ENCODE data around the gene PPP4R3B. TPM values are rescaled to one million over a fixed set of nuclear protein-coding genes. Genes with fewer than 3 reads are reported as not detected.
A peak's percentile ranks its signal among the peaks of the same experiment; 100 is the strongest.
"Not testable (repeated sequence)": the region's sequence is repeated elsewhere in the genome, so short reads cannot be mapped to it uniquely, and the experiment has no call there.

PPP4R3B gene
- polyA plus RNA-seq, 6 donors from 2014 or later = 43.2 to 73.6 (median 70.0) TPM

- Mint-ChIP-seq H3K27ac (peak overlapping the region in 3 of 6 donors; percentile 42 to 78 (median 55)), H3K4me3 (no peak overlapping the region), H3K4me1 (peaks cover 21 to 55% (median 42%) of the 10 kb centered on the region in 3 donors), H3K9me3 (no peaks in the 10 kb centered on the region), H3K27me3 (no peaks in the 10 kb centered on the region), H3K36me3 (peaks cover 0 to 5% of the 10 kb centered on the region in 2 donors)
- ATAC-seq (ENCODE audit: low read depth in 2 of 2) = no peak
- no peak for DNase-seq
Measured at GRCh38 chr2:55610954-55611743, 6.3 kb downstream of the PPP4R3B start.

GRCh38 chr2:55609938-55610578, 7.4 kb downstream of the PPP4R3B start:
- Mint-ChIP-seq H3K27ac (peak overlapping the region in 1 of 6 donors; percentile 55), H3K9me3 (no peaks in the 10 kb centered on the region), H3K4me3 (no peak overlapping the region), H3K4me1 (peaks cover 21 to 47% (median 36%) of the 10 kb centered on the region in 3 donors), H3K27me3 (no peaks in the 10 kb centered on the region), H3K36me3 (peaks cover 0 to 5% of the 10 kb centered on the region in 2 donors)
- DNase-seq (no peak), ATAC-seq (ENCODE audit: low read depth in 2 of 2) (no peak)

- Mint-ChIP-seq H3K27me3 (no peaks in the 10 kb centered on the region), H3K9me3 (no peaks in the 10 kb centered on the region), H3K27ac (peak overlapping the region in 1 of 6 donors; percentile 43), H3K4me3 (no peak overlapping the region), H3K4me1 (peaks cover 18 to 51% (median 38%) of the 10 kb centered on the region in 3 donors), H3K36me3 (peaks cover 0 to 5% of the 10 kb centered on the region in 2 donors)
- no peak for DNase-seq
- no peak for ATAC-seq (ENCODE audit: low read depth in 2 of 2)
Measured at GRCh38 chr2:55609193-55609794, 8.1 kb downstream of the PPP4R3B start.

GRCh38 chr2:55607717-55608116, 9.7 kb downstream of the PPP4R3B start:
- Mint-ChIP-seq H3K4me3 (no peak overlapping the region), H3K9me3 (no peaks in the 10 kb centered on the region), H3K27ac (no peak overlapping the region), H3K4me1 (peaks cover 16 to 46% (median 37%) of the 10 kb centered on the region in 3 donors), H3K27me3 (no peaks in the 10 kb centered on the region), H3K36me3 (peaks cover 0 to 5% of the 10 kb centered on the region in 2 donors)
- no peak for ATAC-seq (ENCODE audit: low read depth in 2 of 2)
- no peak for DNase-seq

- Mint-ChIP-seq H3K4me3 (no peak overlapping the region), H3K4me1 (peaks cover 17 to 43% (median 39%) of the 10 kb centered on the region in 3 donors), H3K27ac (peak overlapping the region in 1 of 6 donors; percentile 47)
Measured at GRCh38 chr2:55604027-55604565, 13.3 kb downstream of the PPP4R3B start.

GRCh38 chr2:55601849-55602248, 15.6 kb downstream of the PPP4R3B start:
- Mint-ChIP-seq H3K4me1 (peaks cover 9 to 30% (median 29%) of the 10 kb centered on the region in 3 donors), H3K4me3 (no peak overlapping the region), H3K27ac (peak overlapping the region in 3 of 6 donors; percentile 13 to 30 (median 20)), H3K9me3 (no peaks in the 10 kb centered on the region), H3K27me3 (no peaks in the 10 kb centered on the region), H3K36me3 (peaks cover 0 to 3% of the 10 kb centered on the region in 2 donors)
- ATAC-seq (ENCODE audit: low read depth in 2 of 2) = no peak
- no peak for DNase-seq

More at GRCh38 chr2:55604027-55604565, 13.3 kb downstream of the PPP4R3B start:
- Mint-ChIP-seq H3K9me3 (no peaks in the 10 kb centered on the region), H3K27me3 (no peaks in the 10 kb centered on the region), H3K36me3 (peaks cover 0 to 3% of the 10 kb centered on the region in 2 donors)
- no peak for ATAC-seq (ENCODE audit: low read depth in 2 of 2)
- no peak for DNase-seq

- H3K4me1 Mint-ChIP-seq = peaks cover 7 to 30% (median 16%) of the 10 kb centered on the region in 3 donors
- no peaks in the 10 kb centered on the region for H3K9me3 Mint-ChIP-seq
- H3K27ac Mint-ChIP-seq = peak overlapping the region in 1 of 6 donors; percentile 12
- DNase-seq = no peak
- ATAC-seq (ENCODE audit: low read depth in 2 of 2) = no peak
- no peak overlapping the region for H3K4me3 Mint-ChIP-seq
- no peaks in the 10 kb centered on the region for H3K27me3 Mint-ChIP-seq
- peaks cover 0 to 3% of the 10 kb centered on the region in 2 donors for H3K36me3 Mint-ChIP-seq
Measured at GRCh38 chr2:55598056-55598795, 19.2 kb downstream of the PPP4R3B start.

- not testable (repeated sequence) for ATAC-seq (ENCODE audit: low read depth in 2 of 2); H3K9me3 Mint-ChIP-seq; H3K27me3 Mint-ChIP-seq; DNase-seq; H3K4me3 Mint-ChIP-seq; H3K36me3 Mint-ChIP-seq; H3K27ac Mint-ChIP-seq
- peaks cover 6 to 17% (median 7%) of the 10 kb centered on the region in 3 donors for H3K4me1 Mint-ChIP-seq
Measured at GRCh38 chr2:55596795-55597194, 20.6 kb downstream of the PPP4R3B start.

GRCh38 chr2:55595536-55595935, 21.9 kb downstream of the PPP4R3B start:
- Mint-ChIP-seq H3K4me3 (no peak overlapping the region), H3K36me3 (peaks cover 0 to 3% of the 10 kb centered on the region in 2 donors), H3K27ac (no peak overlapping the region), H3K4me1 (peaks cover 7 to 15% (median 8%) of the 10 kb centered on the region in 3 donors), H3K27me3 (no peaks in the 10 kb centered on the region), H3K9me3 (no peaks in the 10 kb centered on the region)
- no peak for ATAC-seq (ENCODE audit: low read depth in 2 of 2)
- no peak for DNase-seq

- no peaks in the 10 kb centered on the region for H3K36me3 Mint-ChIP-seq
- no peaks in the 10 kb centered on the region for H3K9me3 Mint-ChIP-seq
- DNase-seq = no peak
- no peaks in the 10 kb centered on the region for H3K27me3 Mint-ChIP-seq
- H3K4me3 Mint-ChIP-seq = no peak overlapping the region
- no peak for ATAC-seq (ENCODE audit: low read depth in 2 of 2)
- no peak overlapping the region for H3K27ac Mint-ChIP-seq
- H3K4me1 Mint-ChIP-seq = peaks cover 0 to 6% (median 5%) of the 10 kb centered on the region in 3 donors
Measured at GRCh38 chr2:55592130-55592529, 25.3 kb downstream of the PPP4R3B start.

GRCh38 chr2:55590810-55591440, 26.5 kb downstream of the PPP4R3B start:
- no peak for ATAC-seq (ENCODE audit: low read depth in 2 of 2)
- DNase-seq = no peak
- H3K4me3 Mint-ChIP-seq = no peak overlapping the region
- H3K27ac Mint-ChIP-seq = peak overlapping the region in 1 of 6 donors; percentile 85
- no peaks in the 10 kb centered on the region for H3K27me3 Mint-ChIP-seq
- H3K4me1 Mint-ChIP-seq = peaks cover 0 to 6% (median 5%) of the 10 kb centered on the region in 3 donors
- no peaks in the 10 kb centered on the region for H3K9me3 Mint-ChIP-seq
- H3K36me3 Mint-ChIP-seq = no peaks in the 10 kb centered on the region

GRCh38 chr2:55585451-55586080, 31.9 kb downstream of the PPP4R3B start:
- peaks cover 7 to 13% of the 10 kb centered on the region in 2 donors for H3K36me3 Mint-ChIP-seq
- ATAC-seq (ENCODE audit: low read depth in 2 of 2) (no peak), DNase-seq (no peak)
- no peak overlapping the region for H3K4me3 Mint-ChIP-seq
- peaks cover 3 to 7% (median 4%) of the 10 kb centered on the region in 3 donors for H3K4me1 Mint-ChIP-seq
- no peaks in the 10 kb centered on the region for H3K27me3 Mint-ChIP-seq
- no peaks in the 10 kb centered on the region for H3K9me3 Mint-ChIP-seq
- H3K27ac Mint-ChIP-seq = peak overlapping the region in 1 of 6 donors; percentile 16

All from naive B cell (primary cell).